ENCODE measurements around the gene LRRC27.
A peak's percentile ranks its signal among the peaks of the same experiment; 100 is the strongest.

The LRRC27 gene

GRCh38 chr10:132405463-132405991 is 73.5 kb downstream of the LRRC27 start:
- DNase-seq, result no peak

GRCh38 chr10:132406181-132406580 is 74.2 kb downstream of the LRRC27 start:
- DNase-seq, result no peak

DNA sequence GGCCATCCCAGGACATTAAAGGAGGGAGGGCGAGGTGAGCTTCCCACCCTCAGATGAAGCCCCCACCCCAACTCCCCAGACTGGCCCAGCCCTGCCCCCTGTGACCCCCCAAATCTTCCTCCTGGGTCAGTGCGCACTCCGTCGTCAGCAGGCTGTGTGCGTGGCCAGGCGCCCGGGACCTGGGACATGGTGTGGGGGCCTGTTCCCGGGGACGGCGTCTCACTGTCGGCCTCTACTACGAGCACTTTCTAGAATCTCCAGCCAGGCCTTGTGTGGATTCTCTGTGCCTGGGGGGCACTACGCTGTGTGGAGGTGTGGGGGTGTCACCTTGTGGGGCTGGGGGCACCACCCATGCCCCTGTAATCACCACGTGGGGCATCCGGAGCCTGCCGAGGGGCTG is 74.8 kb downstream of the LRRC27 start:
- DNase-seq, result no peak

- DNase-seq, result no peak
Measured at GRCh38 chr10:132407243-132407746, 75.3 kb downstream of the LRRC27 start.

- no peak for DNase-seq
Measured at GRCh38 chr10:132407846-132408278, 75.9 kb downstream of the LRRC27 start.

GRCh38 chr10:132408367-132408781 is 76.4 kb downstream of the LRRC27 start:
- no peak for DNase-seq

GRCh38 chr10:132408823-132409666 is 77.1 kb downstream of the LRRC27 start:
- DNase-seq, result no peak

DNA sequence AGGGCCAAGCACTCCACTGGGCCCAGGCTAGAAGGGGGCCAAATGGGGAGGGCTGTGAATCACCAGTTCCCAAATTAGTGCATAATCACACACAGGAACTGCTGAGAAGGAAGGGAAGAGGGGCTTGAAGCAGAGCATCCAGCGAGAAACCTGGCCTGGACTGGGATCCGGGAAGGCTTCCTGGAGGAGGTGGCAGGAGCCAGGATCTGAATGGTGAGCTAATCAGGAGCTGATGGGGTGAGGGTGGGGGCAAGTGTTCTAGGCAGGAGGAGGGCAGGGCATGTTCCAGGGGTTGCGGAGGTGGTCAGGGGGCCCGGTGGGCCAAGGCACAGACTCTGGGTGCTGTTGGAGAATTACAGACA is 77.7 kb downstream of the LRRC27 start:
- DNase-seq, result no peak

GRCh38 chr10:132410056-132410778 is 78.2 kb downstream of the LRRC27 start:
- no peak for DNase-seq

DNA sequence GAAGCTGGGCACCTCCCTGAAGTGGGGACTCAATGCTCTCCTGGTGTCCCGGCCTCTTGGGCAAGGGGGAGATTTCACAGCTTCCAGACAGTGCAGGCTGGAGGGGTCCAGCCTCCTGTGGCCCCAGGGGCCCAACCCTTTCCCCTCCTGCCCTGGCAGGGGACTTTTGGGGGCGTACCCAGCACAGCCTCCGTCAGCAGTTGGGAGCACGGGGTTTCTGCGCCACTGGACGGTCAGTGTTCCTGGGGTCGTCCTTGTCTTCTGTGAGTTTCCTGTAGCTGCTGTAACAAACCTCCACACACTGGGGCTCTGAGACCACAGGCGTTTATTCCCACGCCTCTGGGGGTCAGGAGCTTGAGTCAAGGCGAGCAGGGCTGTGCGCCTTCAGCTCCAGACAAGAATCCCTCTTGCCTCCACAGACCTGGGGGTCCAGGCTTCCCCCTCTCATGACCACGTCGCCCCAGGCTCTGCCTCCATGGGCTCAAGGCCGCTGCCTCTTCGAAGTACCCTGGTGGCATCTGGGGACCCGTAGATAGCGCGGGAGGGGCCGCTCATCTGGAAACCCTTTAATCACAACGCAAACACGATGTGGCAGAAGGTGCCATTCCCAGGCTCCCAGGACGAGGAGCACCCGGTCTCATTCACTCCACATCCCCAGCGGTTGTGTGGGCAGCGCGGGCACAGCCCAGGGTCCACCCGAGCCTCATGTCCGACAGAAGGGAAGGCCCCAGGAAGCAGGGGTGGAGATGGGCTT is 79.0 kb downstream of the LRRC27 start:
- no peak for DNase-seq

DNA sequence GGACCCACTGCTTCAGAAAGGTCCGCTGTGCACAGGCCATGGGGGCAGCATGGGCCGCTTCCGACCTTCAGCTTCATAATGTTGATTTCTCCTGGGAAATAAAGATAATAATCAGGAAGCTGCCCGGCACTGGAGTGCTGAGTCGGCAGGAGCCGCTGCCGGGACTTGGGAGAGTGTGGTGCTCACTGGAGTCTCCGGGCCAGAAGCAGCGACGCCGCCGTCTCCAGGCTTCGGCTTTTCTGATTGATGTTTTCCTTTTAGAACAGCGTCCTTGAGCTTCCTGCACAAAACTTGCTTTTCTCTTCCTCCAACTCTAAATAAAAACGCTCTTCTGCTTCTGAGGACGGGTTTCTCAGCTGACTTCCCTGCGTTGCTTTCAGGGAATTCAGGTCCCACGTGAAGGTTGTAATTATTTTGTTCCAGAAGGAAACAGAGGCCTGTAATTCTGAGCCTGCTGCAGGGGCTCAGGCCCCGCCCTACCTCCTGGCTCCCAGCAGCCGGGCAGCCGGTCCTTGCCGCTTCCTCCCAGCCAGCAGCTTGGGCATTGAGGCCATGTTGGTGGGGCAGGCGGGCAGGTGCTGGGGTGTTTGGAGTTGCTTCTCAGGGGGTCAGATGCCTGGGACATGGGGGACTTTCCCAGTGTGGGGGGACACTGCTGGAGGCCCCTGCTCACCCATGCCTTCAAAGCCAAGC is 79.7 kb downstream of the LRRC27 start:
- DNase-seq, result peak; percentile 22

- DNase-seq, result no peak
Measured at GRCh38 chr10:132412316-132413192, 80.6 kb downstream of the LRRC27 start.

DNA sequence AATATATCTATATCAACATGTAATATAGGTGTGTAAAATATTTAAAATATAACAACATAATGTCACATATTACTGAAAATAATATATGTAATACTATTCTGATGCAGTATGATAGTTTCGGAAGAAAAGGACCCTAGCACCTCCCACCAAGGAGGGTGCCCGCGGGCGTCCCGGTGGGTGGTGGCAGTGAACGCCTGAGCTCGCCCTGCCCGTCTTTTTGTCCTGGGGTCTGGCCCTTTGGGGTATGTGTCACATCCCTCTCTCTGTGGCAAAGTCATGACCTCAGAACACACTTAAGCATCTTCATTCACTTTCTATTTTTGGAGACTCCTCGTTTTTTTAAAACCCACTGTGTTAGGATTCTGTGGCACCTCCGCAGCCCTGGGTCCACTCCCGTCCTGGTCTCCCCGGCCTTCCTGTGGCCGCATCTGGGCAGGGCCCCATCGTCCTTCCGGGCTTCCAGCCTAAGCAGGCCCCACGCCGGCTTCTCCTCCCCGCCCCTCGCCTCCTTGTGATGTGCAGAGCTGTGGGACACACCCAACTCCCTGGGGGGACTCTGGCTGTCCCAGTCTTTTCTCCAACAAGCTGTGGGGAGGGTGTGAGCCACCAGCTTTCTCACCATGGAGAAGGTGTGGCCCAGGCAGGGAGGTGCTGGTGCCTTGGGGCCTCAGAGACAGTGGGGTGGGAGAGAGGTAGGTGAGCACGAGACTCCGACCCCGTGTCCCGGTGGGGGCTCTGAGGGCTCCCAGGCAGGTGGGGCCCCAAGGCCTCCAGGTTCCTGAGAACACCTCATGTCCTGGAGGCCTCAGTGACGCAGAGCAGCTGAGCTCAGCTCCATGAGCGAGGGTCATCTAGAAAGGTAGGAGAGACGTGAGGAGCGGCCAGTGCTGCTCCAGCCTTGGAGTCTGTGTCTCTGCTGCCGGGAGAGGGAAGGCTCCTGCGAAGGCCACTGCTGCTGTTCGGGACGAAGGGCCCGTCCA is 81.5 kb downstream of the LRRC27 start:
- DNase-seq, result no peak

DNA sequence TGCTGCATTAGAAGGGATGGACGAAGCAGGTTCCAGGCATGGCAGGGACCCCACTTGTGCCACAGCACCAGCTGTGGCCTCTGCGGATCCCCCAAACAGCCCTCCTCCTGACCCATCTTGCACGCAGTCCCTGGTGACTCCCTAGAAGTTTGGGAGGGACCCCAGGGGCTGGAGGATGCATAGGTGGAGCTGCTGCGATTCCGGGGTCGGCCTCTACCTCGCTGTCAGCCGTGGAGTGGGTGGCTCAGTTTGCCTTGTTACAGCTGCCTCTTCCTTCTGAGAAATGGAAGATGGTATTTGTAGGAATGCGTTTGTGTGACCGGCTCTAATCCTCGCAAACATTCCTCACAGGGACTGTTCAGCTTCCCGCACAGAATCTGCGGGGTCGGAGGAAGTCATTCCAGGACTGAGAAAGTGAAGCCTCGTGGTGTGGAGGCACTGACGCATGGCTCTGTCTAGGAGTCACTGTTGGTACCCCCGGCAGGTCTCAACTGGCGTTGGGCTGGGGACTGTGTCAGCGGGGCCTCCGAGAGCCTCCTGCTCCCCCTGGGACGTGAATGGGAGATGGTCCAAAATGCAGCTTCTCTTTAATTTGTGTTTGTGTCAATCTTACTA is 82.5 kb downstream of the LRRC27 start:
- no peak for DNase-seq

DNA sequence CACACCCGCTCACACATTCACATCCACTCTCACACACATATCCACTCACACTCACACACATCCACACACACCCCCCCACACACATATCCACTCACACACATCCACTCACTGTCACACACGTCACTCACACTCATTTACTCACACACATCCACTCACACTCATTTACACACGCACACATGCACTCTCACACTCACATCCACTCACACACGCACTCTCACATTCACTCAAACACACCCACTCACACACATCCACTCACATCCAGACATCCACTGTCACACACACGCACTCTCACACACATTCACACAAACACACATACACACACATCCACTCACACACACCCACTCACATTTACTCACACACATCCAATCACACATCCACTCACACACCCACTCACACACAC is 83.3 kb downstream of the LRRC27 start:
- DNase-seq, result no peak

GRCh38 chr10:132415956-132416355 is 84.0 kb downstream of the LRRC27 start:
- no peak for DNase-seq

DNA sequence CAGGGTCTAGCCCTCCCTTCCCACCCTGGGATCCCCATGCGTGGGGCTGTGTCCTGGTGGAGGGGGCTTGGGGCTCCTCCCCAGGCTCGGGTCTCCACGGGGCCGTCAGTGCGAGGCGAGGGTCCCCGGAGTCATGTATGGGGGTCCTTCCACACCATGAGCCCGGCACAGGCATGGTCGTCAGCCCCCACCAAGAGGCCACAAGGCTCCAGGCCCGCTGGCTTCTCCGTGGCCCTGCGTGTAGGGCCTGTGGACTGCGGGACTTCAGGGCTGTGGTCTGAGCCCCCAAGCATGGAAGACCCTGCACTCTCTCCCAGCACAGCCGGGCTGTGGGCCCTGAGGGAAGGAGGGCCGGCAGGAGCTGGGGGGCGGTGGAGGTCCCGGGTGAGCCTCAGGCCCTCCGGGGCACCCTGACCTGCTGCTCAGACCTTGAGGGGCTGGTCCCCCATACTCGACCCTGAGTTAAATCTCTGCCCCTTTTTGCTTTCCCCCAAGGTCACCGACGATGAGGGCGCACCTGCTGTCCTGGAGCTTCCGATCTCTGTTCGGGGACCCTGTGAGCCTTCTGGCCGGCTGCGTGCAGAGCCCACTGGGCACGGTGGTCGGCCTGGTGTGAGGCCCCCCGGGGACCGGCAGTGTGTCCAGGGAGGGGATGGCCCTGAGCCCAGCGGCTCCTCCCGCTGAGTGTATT is 84.7 kb downstream of the LRRC27 start:
- no peak for DNase-seq

DNA sequence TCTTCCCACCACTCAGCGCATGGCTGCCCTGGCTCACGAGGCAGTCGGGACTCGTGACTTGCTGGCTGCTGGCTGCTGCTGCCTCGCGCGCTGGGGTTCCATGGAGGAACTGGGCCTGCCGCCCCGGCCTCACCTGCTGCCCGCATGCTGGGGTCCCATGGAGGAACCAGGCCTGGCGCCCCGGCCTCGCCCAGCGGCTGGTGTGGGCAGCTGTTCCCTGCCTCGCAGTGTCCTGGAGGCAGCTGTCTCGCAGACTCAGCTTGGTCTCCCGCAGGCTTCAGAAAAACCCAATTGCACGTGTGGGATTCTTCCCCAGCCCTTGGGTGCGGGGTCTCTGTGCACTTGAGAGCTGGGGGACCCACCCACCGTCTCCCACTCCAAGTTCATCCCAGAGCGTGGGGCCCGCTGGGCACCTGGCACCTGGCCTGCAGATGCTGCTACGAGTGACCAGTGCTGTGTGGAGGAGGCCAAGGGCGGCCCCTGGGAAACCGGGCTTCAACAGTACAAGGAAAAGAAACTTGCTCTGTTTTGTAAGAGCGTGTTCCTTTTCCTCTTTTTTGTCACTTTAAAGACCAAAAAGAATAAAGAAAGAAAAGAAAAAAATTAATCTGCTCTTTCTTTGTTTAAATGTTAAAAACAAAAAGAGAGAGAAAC is 85.4 kb downstream of the LRRC27 start:
- no peak for DNase-seq
